ENCODE data around the gene CDT1.

DNA sequence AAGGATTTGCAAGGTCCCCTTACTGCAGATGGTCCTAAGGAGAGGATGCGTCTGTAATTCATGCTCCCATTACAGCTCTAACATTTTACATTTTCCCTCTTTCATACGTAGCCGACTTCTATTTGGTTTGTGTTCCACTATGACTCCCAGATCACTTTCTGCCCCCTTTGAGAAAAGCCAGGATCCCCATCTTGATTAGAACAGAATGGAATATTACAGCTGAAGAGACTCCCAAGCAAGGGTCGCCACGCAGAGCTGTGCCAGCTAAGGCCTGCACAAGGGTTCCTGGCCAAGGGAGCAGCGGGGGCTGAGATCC lies 3.4 kb upstream of the CDT1 start:
- TF ChIP-seq CTCF (IDR thresholded peaks at IDR 0.05; ENCODE audit: low read length) (no peak), EZH2 (IDR thresholded peaks at IDR 0.05; ENCODE audit: borderline replicate concordance, low read length) (no peak)
